CD4-positive, alpha-beta T cell (primary cell): ENCODE results near the gene GFM2. TPM values are rescaled to one million over a fixed set of nuclear protein-coding genes. Genes with fewer than 3 reads are reported as not detected.
"Not testable (repeated sequence)": the region's sequence is repeated elsewhere in the genome, so short reads cannot be mapped to it uniquely, and the experiment has no call there.

Experiments used
- ATAC-seq: fragments of 200-7000 bp; cut with Tn5 transposase; one replicate; pipeline ENCODE4 v1.10.0; 2022; ENCODE audit warnings: mild to moderate bottlenecking; ENCODE audit not compliant: poor library complexity
- CTCF ChIA-PET: fragments of 350-600 bp; sonication (Branson Sonifier 250); formaldehyde crosslinking; loops from one replicate; lab custom pipeline; 2021; ENCODE audit warnings: antibody characterized with exemption, inconsistent platforms; lab: Charles Lee
- POLR2A ChIA-PET: fragments of 350-600 bp; sonication (Branson Sonifier 250); formaldehyde crosslinking; loops from one replicate; lab custom pipeline; 2021; ENCODE audit warnings: antibody characterized with exemption, inconsistent platforms; lab: Charles Lee
- DNase-seq, 14 experiments: peaks; one replicate each; pipeline ENCODE4 v3.0.0-alpha.2; 2013 to 2020; ENCODE audit warnings: mixed read lengths in 2 of 14
- H3K27ac ChIP-seq, 2 donors: one replicate each; pipeline versions ENCODE4 v1.5.1 to v1.7.0; 2013; ENCODE audit warnings: low read length in 2 of 2, low read depth in 1 of 2, mild to moderate bottlenecking in 1 of 2
- H3K27me3 ChIP-seq, 2 experiments: 1 replicate in 1 of 2; 2 replicates in 1 of 2; pipeline versions ENCODE4 v1.6.1 to v1.7.0; 2013; ENCODE audit warnings: low read length in 2 of 2, control low read depth in 1 of 2, mild to moderate bottlenecking in 1 of 2, moderate library complexity in 1 of 2; ENCODE audit not compliant: insufficient read depth in 2 of 2, control insufficient read depth in 1 of 2
- H3K36me3 ChIP-seq: one replicate; pipeline ENCODE4 v1.6.1; 2013; ENCODE audit warnings: low read length, control low read depth; ENCODE audit not compliant: insufficient read depth
- H3K4me1 ChIP-seq: one replicate; pipeline ENCODE4 v1.6.1; 2013; ENCODE audit warnings: low read length, control low read depth; ENCODE audit not compliant: insufficient read depth
- H3K4me3 ChIP-seq: one replicate; pipeline ENCODE4 v1.5.1; 2013; ENCODE audit warnings: mild to moderate bottlenecking, low read length, moderate library complexity
- H3K9me3 ChIP-seq, 2 experiments: 1 replicate in 1 of 2; 2 replicates in 1 of 2; pipeline versions ENCODE4 v1.6.1 to v1.7.0; 2013; ENCODE audit warnings: low read length in 2 of 2, mild to moderate bottlenecking in 2 of 2, control low read depth in 1 of 2, moderate library complexity in 1 of 2; ENCODE audit not compliant: control insufficient read depth in 1 of 2, insufficient read depth in 1 of 2
- H3K27ac Mint-ChIP-seq: one replicate; pipeline ENCODE4 v1.8.0; 2020; ENCODE audit warnings: mixed read lengths
- H3K27me3 Mint-ChIP-seq: one replicate; pipeline ENCODE4 v1.8.0; 2021; ENCODE audit warnings: mixed read lengths
- H3K36me3 Mint-ChIP-seq: one replicate; pipeline ENCODE4 v1.8.0; 2021; ENCODE audit warnings: low read depth, mixed read lengths
- H3K4me1 Mint-ChIP-seq: one replicate; pipeline ENCODE4 v1.8.0; 2021; ENCODE audit warnings: low read depth, mixed read lengths
- H3K4me3 Mint-ChIP-seq: one replicate; pipeline ENCODE4 v1.8.0; 2020; ENCODE audit warnings: mild to moderate bottlenecking, mixed read lengths
- H3K9me3 Mint-ChIP-seq: one replicate; pipeline ENCODE4 v1.8.0; 2020; ENCODE audit warnings: mixed read lengths
- intact Hi-C, 2 experiments: fragments of 100-400 bp; cut with DNase I in 1 of 2; cut with micrococcal nuclease in 1 of 2; formaldehyde crosslinking; loops; one replicate each; pipeline versions ENCODE4 v1.15.1 to v1.9.0; 2023 to 2025; cut with DNase I, micrococcal nuclease
- total RNA-seq, 174 experiments: library from RNA in 2 of 174; stranded (reverse) in 2 of 174; gene quantifications; one replicate each; pipeline ENCODE4 v1.2.3 and lab custom pipeline; 2021 to 2026
- TF ChIP-seq, protein P1 (sequence below): fragments of 200-600 bp; IDR thresholded peaks from one replicate; pipeline ENCODE4 v1.8.0; 2022; ENCODE audit warnings: antibody characterized with exemption, mild to moderate bottlenecking

Gene GFM2
- total RNA-seq, 2 experiments from 2014 or later, result 10.9 to 12.3 TPM

DNA sequence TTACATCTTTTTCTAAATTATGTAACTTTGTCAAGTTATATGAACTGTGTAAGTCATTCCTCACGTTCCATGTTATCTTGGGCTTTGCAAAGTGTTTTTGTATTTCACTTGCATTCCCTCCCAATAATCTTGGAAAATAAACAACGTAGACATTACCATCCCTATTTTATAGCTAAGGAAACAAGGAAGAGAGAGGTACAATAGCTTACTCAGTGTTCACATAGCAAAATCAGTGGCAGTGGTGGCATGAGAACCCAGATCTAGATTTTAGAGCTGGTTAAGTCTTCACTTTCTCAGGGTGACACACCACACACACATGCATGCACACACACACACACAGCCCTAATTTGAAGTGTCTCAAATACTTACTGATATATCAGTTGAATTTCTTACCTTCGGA, 34.3 kb upstream of the GFM2 start:
- Mint-ChIP-seq H3K27me3 (no peaks in the 10 kb centered on the region), H3K27ac (no peak overlapping the region), H3K36me3 (peaks cover 51% of the 10 kb centered on the region), H3K9me3 (no peaks in the 10 kb centered on the region), H3K4me1 (no peaks in the 10 kb centered on the region), H3K4me3 (no peak overlapping the region)
- no peaks in the 10 kb centered on the region for H3K4me1 ChIP-seq
- intact Hi-C loops, result no loop called here
- TF ChIP-seq, protein P1, sequence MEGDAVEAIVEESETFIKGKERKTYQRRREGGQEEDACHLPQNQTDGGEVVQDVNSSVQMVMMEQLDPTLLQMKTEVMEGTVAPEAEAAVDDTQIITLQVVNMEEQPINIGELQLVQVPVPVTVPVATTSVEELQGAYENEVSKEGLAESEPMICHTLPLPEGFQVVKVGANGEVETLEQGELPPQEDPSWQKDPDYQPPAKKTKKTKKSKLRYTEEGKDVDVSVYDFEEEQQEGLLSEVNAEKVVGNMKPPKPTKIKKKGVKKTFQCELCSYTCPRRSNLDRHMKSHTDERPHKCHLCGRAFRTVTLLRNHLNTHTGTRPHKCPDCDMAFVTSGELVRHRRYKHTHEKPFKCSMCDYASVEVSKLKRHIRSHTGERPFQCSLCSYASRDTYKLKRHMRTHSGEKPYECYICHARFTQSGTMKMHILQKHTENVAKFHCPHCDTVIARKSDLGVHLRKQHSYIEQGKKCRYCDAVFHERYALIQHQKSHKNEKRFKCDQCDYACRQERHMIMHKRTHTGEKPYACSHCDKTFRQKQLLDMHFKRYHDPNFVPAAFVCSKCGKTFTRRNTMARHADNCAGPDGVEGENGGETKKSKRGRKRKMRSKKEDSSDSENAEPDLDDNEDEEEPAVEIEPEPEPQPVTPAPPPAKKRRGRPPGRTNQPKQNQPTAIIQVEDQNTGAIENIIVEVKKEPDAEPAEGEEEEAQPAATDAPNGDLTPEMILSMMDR, result no peak
- no peak overlapping the region for H3K27ac ChIP-seq
- ATAC-seq (no peak), DNase-seq (no peak)
- POLR2A ChIA-PET, result no interaction called here
- H3K27me3 ChIP-seq, result no peaks in the 10 kb centered on the region
- H3K36me3 ChIP-seq, result peaks cover 25% of the 10 kb centered on the region
- H3K9me3 ChIP-seq, result no peaks in the 10 kb centered on the region
- H3K4me3 ChIP-seq, result no peak overlapping the region
- CTCF ChIA-PET, result no interaction called here

DNA sequence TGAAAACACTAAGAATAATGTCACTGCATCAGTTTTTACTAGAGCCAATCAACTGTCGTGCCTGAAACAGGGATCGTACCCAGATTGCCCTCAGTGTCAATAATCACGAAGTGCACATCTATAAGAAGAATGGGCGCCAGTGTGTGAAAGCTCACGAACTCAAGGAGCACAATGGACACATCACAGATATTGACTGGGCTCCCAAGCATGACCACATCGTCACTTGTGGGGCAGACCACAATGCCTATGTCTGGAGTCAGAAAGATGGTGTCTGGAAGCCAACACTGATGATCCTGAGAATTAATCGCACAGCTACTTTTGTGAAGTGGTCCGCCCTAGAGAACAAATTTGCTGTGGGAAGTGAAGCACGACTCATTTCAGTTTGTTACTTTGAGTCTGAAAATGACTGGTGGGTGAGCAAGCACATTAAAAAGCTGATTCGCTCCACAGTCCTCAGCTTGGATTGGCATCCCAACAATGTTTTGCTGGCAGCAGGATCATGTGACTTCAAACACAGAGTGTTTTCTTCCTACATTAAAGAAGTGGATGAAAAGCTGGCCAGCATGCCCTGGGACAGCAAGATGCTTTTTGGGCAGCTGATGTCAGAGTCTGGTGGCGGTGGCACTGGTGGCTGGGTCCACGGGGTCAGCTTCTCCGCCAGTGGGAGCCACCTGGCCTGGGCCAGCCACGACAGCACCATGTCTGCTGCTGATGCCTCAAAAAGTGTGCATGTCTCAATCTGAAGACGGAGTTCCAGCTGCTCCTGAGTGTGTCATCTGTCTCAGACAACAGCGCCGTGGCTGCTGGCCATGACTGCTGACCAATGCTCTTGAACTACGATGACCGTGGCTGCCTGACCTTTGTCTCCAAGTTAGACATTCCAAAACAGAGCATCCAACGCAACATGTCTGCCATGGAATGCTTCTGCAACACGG, 32.3 kb upstream of the GFM2 start:
- intact Hi-C loops, result no loop called here
- Mint-ChIP-seq H3K27me3 (no peaks in the 10 kb centered on the region), H3K9me3 (no peaks in the 10 kb centered on the region), H3K4me3 (no peak overlapping the region), H3K4me1 (no peaks in the 10 kb centered on the region), H3K36me3 (peaks cover 59% of the 10 kb centered on the region), H3K27ac (no peak overlapping the region)
- Histone ChIP-seq H3K4me1 (no peaks in the 10 kb centered on the region), H3K36me3 (peaks cover 27% of the 10 kb centered on the region), H3K27me3 (no peaks in the 10 kb centered on the region), H3K27ac (no peak overlapping the region), H3K9me3 (no peaks in the 10 kb centered on the region), H3K4me3 (no peak overlapping the region)
- TF ChIP-seq, protein P1, result no peak
- POLR2A ChIA-PET, result no interaction called here
- CTCF ChIA-PET, result no interaction called here
- DNase-seq (no peak), ATAC-seq (no peak)

DNA sequence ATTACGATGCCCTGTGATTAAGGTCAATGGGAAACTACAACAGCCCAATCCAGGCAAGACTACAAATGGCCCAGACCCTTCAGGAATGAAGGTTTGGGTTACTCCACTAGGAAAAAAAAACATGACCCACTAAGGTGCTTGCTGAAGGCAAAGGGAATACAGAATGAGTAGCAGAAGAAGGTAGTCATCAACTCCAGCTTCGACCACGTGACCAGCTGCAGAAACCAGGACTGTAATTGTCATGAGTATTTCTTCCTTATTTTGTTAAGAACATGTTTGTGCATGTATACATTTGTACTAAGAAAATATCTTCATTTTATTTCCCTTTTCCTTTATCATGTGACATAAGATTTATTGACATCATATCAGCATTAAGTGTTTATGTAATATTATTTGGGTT, 24.8 kb upstream of the GFM2 start:
- H3K36me3 Mint-ChIP-seq, result peaks cover 78% of the 10 kb centered on the region
- ATAC-seq, H3K9me3 Mint-ChIP-seq, intact Hi-C loops, H3K27ac ChIP-seq, H3K27me3 ChIP-seq, H3K4me1 ChIP-seq, H3K27ac Mint-ChIP-seq, DNase-seq, H3K9me3 ChIP-seq, CTCF ChIA-PET, H3K27me3 Mint-ChIP-seq, H3K4me1 Mint-ChIP-seq, POLR2A ChIA-PET, H3K4me3 ChIP-seq, H3K4me3 Mint-ChIP-seq: not testable (repeated sequence)
- H3K36me3 ChIP-seq, result peaks cover 11% of the 10 kb centered on the region
